Cardiac muscle cell (in vitro differentiated cells and primary cell): ENCODE data around the gene MRGPRD. TPM values are rescaled to one million over a fixed set of nuclear protein-coding genes. Genes with fewer than 3 reads are reported as not detected.

ENCODE experiments used
- DNase-seq, 2 donors: peaks; one replicate each; pipeline versions ENCODE4 v3.0.0 to v3.0.0-alpha.2; 2010 to 2017; ENCODE audit warnings: low read depth in 1 of 2, low spot score in 1 of 2
- H3K27ac ChIP-seq: fragments of 200-600 bp; sonication (generic); 2 replicates; pipeline ENCODE4 v1.5.1; 2016
- H3K27me3 ChIP-seq: fragments of 200-600 bp; sonication (generic); 2 replicates; pipeline ENCODE4 v1.6.0; 2016; ENCODE audit warnings: control low read depth
- H3K36me3 ChIP-seq: fragments of 200-600 bp; sonication (generic); 2 replicates; pipeline ENCODE4 v1.5.1; 2016; ENCODE audit warnings: control low read depth
- H3K4me1 ChIP-seq: fragments of 200-600 bp; sonication (generic); 2 replicates; pipeline ENCODE4 v1.8.1; 2017; ENCODE audit warnings: low read depth, mild to moderate bottlenecking, mixed run types
- H3K4me3 ChIP-seq: fragments of 200-600 bp; sonication (generic); 2 replicates; pipeline ENCODE4 v1.5.1; 2016; ENCODE audit warnings: mild to moderate bottlenecking
- H3K9me3 ChIP-seq: fragments of 200-600 bp; sonication (generic); 2 replicates; pipeline ENCODE4 v1.5.1; 2017; ENCODE audit warnings: low read depth, mild to moderate bottlenecking, control low read depth
- CTCF ChIP-seq: IDR thresholded peaks from 2 replicates; pipeline ENCODE4 v1.5.1; 2012; ENCODE audit warnings: low read depth, mild to moderate bottlenecking, low read length
- polyA plus RNA-seq: library from polyadenylated mRNA; unstranded; fragments of >200 nt; fragmentation: Nextera tagmentation; extraction: Ambion mirVana; gene quantifications from 2 replicates; pipeline ENCODE4 v1.2.1, GENCODE V29; 2016
- total RNA-seq: library from RNA; depleted of rRNA; stranded (reverse); fragments of >200 nt; gene quantifications from 2 replicates; pipeline ENCODE4 v1.2.3, GENCODE V29; 2016

MRGPRD gene
- total and polyA plus RNA-seq, 2 experiments from 2014 or later, result not detected

- Histone ChIP-seq H3K27me3 (no peaks in the 10 kb centered on the region), H3K9me3 (no peaks in the 10 kb centered on the region), H3K27ac (peak overlapping the region; percentile 77), H3K4me1 (peaks cover 59% of the 10 kb centered on the region), H3K36me3 (no peaks in the 10 kb centered on the region), H3K4me3 (peak overlapping the region; percentile 14)
- no peak for TF ChIP-seq CTCF
- peak in 1 of 2 donors; percentile 34 for DNase-seq
Observed at GRCh38 chr11:69012092-69013008, 31.6 kb upstream of the MRGPRD start.

- H3K27ac ChIP-seq, result peak overlapping the region; percentile 35
- DNase-seq, result no peak
- H3K36me3 ChIP-seq, result no peaks in the 10 kb centered on the region
- no peak for TF ChIP-seq CTCF
- H3K4me3 ChIP-seq, result no peak overlapping the region
- H3K4me1 ChIP-seq, result peaks cover 59% of the 10 kb centered on the region
- no peaks in the 10 kb centered on the region for H3K9me3 ChIP-seq
- no peaks in the 10 kb centered on the region for H3K27me3 ChIP-seq
Observed at GRCh38 chr11:69011624-69012091, 30.9 kb upstream of the MRGPRD start.

- no peak overlapping the region for H3K4me3 ChIP-seq
- no peaks in the 10 kb centered on the region for H3K36me3 ChIP-seq
- no peaks in the 10 kb centered on the region for H3K27me3 ChIP-seq
- no peak for TF ChIP-seq CTCF
- peak; percentile 88 to 93 for DNase-seq
- H3K4me1 ChIP-seq, result peaks cover 59% of the 10 kb centered on the region
- H3K27ac ChIP-seq, result peak overlapping the region; percentile 70
- H3K9me3 ChIP-seq, result no peaks in the 10 kb centered on the region
Observed at GRCh38 chr11:69010964-69011623, 30.3 kb upstream of the MRGPRD start.

GRCh38 chr11:69010361-69010891 lies 29.6 kb upstream of the MRGPRD start:
- Histone ChIP-seq H3K36me3 (no peaks in the 10 kb centered on the region), H3K27ac (peak overlapping the region; percentile 70), H3K4me3 (no peak overlapping the region), H3K9me3 (no peaks in the 10 kb centered on the region), H3K27me3 (no peaks in the 10 kb centered on the region), H3K4me1 (peaks cover 59% of the 10 kb centered on the region)
- DNase-seq, result no peak
- no peak for TF ChIP-seq CTCF

GRCh38 chr11:69009441-69010211 lies 28.8 kb upstream of the MRGPRD start:
- Histone ChIP-seq H3K4me1 (peaks cover 53% of the 10 kb centered on the region), H3K4me3 (no peak overlapping the region), H3K9me3 (no peaks in the 10 kb centered on the region), H3K27me3 (no peaks in the 10 kb centered on the region), H3K36me3 (no peaks in the 10 kb centered on the region), H3K27ac (peak overlapping the region; percentile 70)
- TF ChIP-seq CTCF, result no peak
- DNase-seq, result no peak
